Measurements from ENCODE around the gene EYS.

Gene EYS

GRCh38 chr6:63816401-63816981 is 1890.5 kb downstream of the EYS start:
- Histone ChIP-seq H3K9ac (ENCODE audit: low read depth in 1 of 2, low read length in 2 of 2) (no peak overlapping the region), H3K4me3 (ENCODE audit: low read depth in 1 of 2, low read length in 2 of 2) (no peak overlapping the region), H3K36me3 (ENCODE audit: control insufficient read depth in 1 of 2, insufficient read depth in 2 of 2, low read length in 2 of 2) (no peaks in the 10 kb centered on the region), H3K27me3 (ENCODE audit: control insufficient read depth in 1 of 2, insufficient read depth in 2 of 2, low read length in 2 of 2) (no peaks in the 10 kb centered on the region), H3K9me3 (ENCODE audit: control insufficient read depth in 1 of 2, low read length in 2 of 2) (no peaks in the 10 kb centered on the region), H3K27ac (ENCODE audit: low read depth, low read length) (no peak overlapping the region), H3K4me1 (ENCODE audit: control insufficient read depth in 1 of 2, insufficient read depth in 2 of 2, low read length in 2 of 2) (peaks cover 3 to 5% of the 10 kb centered on the region in 2 donors)

- Histone ChIP-seq H3K36me3 (ENCODE audit: control insufficient read depth in 1 of 2, insufficient read depth in 2 of 2, low read length in 2 of 2) (no peaks in the 10 kb centered on the region), H3K27ac (ENCODE audit: low read depth, low read length) (no peak overlapping the region), H3K9ac (ENCODE audit: low read depth in 1 of 2, low read length in 2 of 2) (no peak overlapping the region), H3K4me1 (ENCODE audit: control insufficient read depth in 1 of 2, insufficient read depth in 2 of 2, low read length in 2 of 2) (peaks cover 3 to 5% of the 10 kb centered on the region in 2 donors), H3K9me3 (ENCODE audit: control insufficient read depth in 1 of 2, low read length in 2 of 2) (no peaks in the 10 kb centered on the region), H3K27me3 (ENCODE audit: control insufficient read depth in 1 of 2, insufficient read depth in 2 of 2, low read length in 2 of 2) (no peaks in the 10 kb centered on the region), H3K4me3 (ENCODE audit: low read depth in 1 of 2, low read length in 2 of 2) (no peak overlapping the region)
Measured at GRCh38 chr6:63814459-63814858, 1892.6 kb downstream of the EYS start.

GRCh38 chr6:63813566-63814120 is 1893.4 kb downstream of the EYS start:
- no peak overlapping the region for H3K4me3 ChIP-seq (ENCODE audit: low read depth in 1 of 2, low read length in 2 of 2)
- peaks cover 3 to 5% of the 10 kb centered on the region in 2 donors for H3K4me1 ChIP-seq (ENCODE audit: control insufficient read depth in 1 of 2, insufficient read depth in 2 of 2, low read length in 2 of 2)
- no peak overlapping the region for H3K9ac ChIP-seq (ENCODE audit: low read depth in 1 of 2, low read length in 2 of 2)
- H3K27me3 ChIP-seq (ENCODE audit: control insufficient read depth in 1 of 2, insufficient read depth in 2 of 2, low read length in 2 of 2) = no peaks in the 10 kb centered on the region
- H3K27ac ChIP-seq (ENCODE audit: low read depth, low read length) = no peak overlapping the region
- no peaks in the 10 kb centered on the region for H3K9me3 ChIP-seq (ENCODE audit: control insufficient read depth in 1 of 2, low read length in 2 of 2)
- H3K36me3 ChIP-seq (ENCODE audit: control insufficient read depth in 1 of 2, insufficient read depth in 2 of 2, low read length in 2 of 2) = no peaks in the 10 kb centered on the region

GRCh38 chr6:63808576-63808975 is 1898.5 kb downstream of the EYS start:
- Histone ChIP-seq H3K9ac (ENCODE audit: low read depth in 1 of 2, low read length in 2 of 2) (no peak overlapping the region), H3K4me3 (ENCODE audit: low read depth in 1 of 2, low read length in 2 of 2) (no peak overlapping the region), H3K9me3 (ENCODE audit: control insufficient read depth in 1 of 2, low read length in 2 of 2) (no peaks in the 10 kb centered on the region), H3K36me3 (ENCODE audit: control insufficient read depth in 1 of 2, insufficient read depth in 2 of 2, low read length in 2 of 2) (no peaks in the 10 kb centered on the region), H3K27ac (ENCODE audit: low read depth, low read length) (no peak overlapping the region), H3K27me3 (ENCODE audit: control insufficient read depth in 1 of 2, insufficient read depth in 2 of 2, low read length in 2 of 2) (no peaks in the 10 kb centered on the region), H3K4me1 (ENCODE audit: control insufficient read depth in 1 of 2, insufficient read depth in 2 of 2, low read length in 2 of 2) (peaks cover 7 to 24% of the 10 kb centered on the region in 2 donors)

- no peak overlapping the region for H3K9ac ChIP-seq (ENCODE audit: low read depth in 1 of 2, low read length in 2 of 2)
- H3K9me3 ChIP-seq (ENCODE audit: control insufficient read depth in 1 of 2, low read length in 2 of 2) = no peaks in the 10 kb centered on the region
- no peaks in the 10 kb centered on the region for H3K27me3 ChIP-seq (ENCODE audit: control insufficient read depth in 1 of 2, insufficient read depth in 2 of 2, low read length in 2 of 2)
- no peaks in the 10 kb centered on the region for H3K36me3 ChIP-seq (ENCODE audit: control insufficient read depth in 1 of 2, insufficient read depth in 2 of 2, low read length in 2 of 2)
- H3K27ac ChIP-seq (ENCODE audit: low read depth, low read length) = no peak overlapping the region
- H3K4me1 ChIP-seq (ENCODE audit: control insufficient read depth in 1 of 2, insufficient read depth in 2 of 2, low read length in 2 of 2) = peaks cover 7 to 27% of the 10 kb centered on the region in 2 donors
- H3K4me3 ChIP-seq (ENCODE audit: low read depth in 1 of 2, low read length in 2 of 2) = no peak overlapping the region
Measured at GRCh38 chr6:63807056-63807455, 1900.0 kb downstream of the EYS start.

- Histone ChIP-seq H3K9me3 (ENCODE audit: control insufficient read depth in 1 of 2, low read length in 2 of 2) (no peaks in the 10 kb centered on the region), H3K27me3 (ENCODE audit: control insufficient read depth in 1 of 2, insufficient read depth in 2 of 2, low read length in 2 of 2) (no peaks in the 10 kb centered on the region), H3K4me3 (ENCODE audit: low read depth in 1 of 2, low read length in 2 of 2) (no peak overlapping the region), H3K9ac (ENCODE audit: low read depth in 1 of 2, low read length in 2 of 2) (no peak overlapping the region), H3K27ac (ENCODE audit: low read depth, low read length) (no peak overlapping the region), H3K4me1 (ENCODE audit: control insufficient read depth in 1 of 2, insufficient read depth in 2 of 2, low read length in 2 of 2) (peaks cover 7 to 27% of the 10 kb centered on the region in 2 donors), H3K36me3 (ENCODE audit: control insufficient read depth in 1 of 2, insufficient read depth in 2 of 2, low read length in 2 of 2) (no peaks in the 10 kb centered on the region)
Measured at GRCh38 chr6:63806573-63806913, 1900.5 kb downstream of the EYS start.

- no peak overlapping the region for H3K9ac ChIP-seq (ENCODE audit: low read depth in 1 of 2, low read length in 2 of 2)
- peak overlapping the region; percentile 45 for H3K27ac ChIP-seq (ENCODE audit: low read depth, low read length)
- H3K4me1 ChIP-seq (ENCODE audit: control insufficient read depth in 1 of 2, insufficient read depth in 2 of 2, low read length in 2 of 2) = peaks cover 7 to 27% of the 10 kb centered on the region in 2 donors
- H3K9me3 ChIP-seq (ENCODE audit: control insufficient read depth in 1 of 2, low read length in 2 of 2) = no peaks in the 10 kb centered on the region
- H3K27me3 ChIP-seq (ENCODE audit: control insufficient read depth in 1 of 2, insufficient read depth in 2 of 2, low read length in 2 of 2) = no peaks in the 10 kb centered on the region
- peak overlapping the region; percentile 38 to 50 for H3K4me3 ChIP-seq (ENCODE audit: low read depth in 1 of 2, low read length in 2 of 2)
- no peaks in the 10 kb centered on the region for H3K36me3 ChIP-seq (ENCODE audit: control insufficient read depth in 1 of 2, insufficient read depth in 2 of 2, low read length in 2 of 2)
Measured at GRCh38 chr6:63805808-63806572, 1901.0 kb downstream of the EYS start.

- H3K27ac ChIP-seq (ENCODE audit: low read depth, low read length) = peak overlapping the region; percentile 45
- H3K27me3 ChIP-seq (ENCODE audit: control insufficient read depth in 1 of 2, insufficient read depth in 2 of 2, low read length in 2 of 2) = no peaks in the 10 kb centered on the region
- H3K9me3 ChIP-seq (ENCODE audit: control insufficient read depth in 1 of 2, low read length in 2 of 2) = no peaks in the 10 kb centered on the region
- no peak overlapping the region for H3K9ac ChIP-seq (ENCODE audit: low read depth in 1 of 2, low read length in 2 of 2)
- peak overlapping the region; percentile 38 to 50 for H3K4me3 ChIP-seq (ENCODE audit: low read depth in 1 of 2, low read length in 2 of 2)
- H3K36me3 ChIP-seq (ENCODE audit: control insufficient read depth in 1 of 2, insufficient read depth in 2 of 2, low read length in 2 of 2) = no peaks in the 10 kb centered on the region
- peaks cover 7 to 27% of the 10 kb centered on the region in 2 donors for H3K4me1 ChIP-seq (ENCODE audit: control insufficient read depth in 1 of 2, insufficient read depth in 2 of 2, low read length in 2 of 2)
Measured at GRCh38 chr6:63805345-63805744, 1901.7 kb downstream of the EYS start.

- Histone ChIP-seq H3K9ac (ENCODE audit: low read depth in 1 of 2, low read length in 2 of 2) (no peak overlapping the region), H3K36me3 (ENCODE audit: control insufficient read depth in 1 of 2, insufficient read depth in 2 of 2, low read length in 2 of 2) (no peaks in the 10 kb centered on the region), H3K4me1 (ENCODE audit: control insufficient read depth in 1 of 2, insufficient read depth in 2 of 2, low read length in 2 of 2) (peaks cover 7 to 27% of the 10 kb centered on the region in 2 donors), H3K4me3 (ENCODE audit: low read depth in 1 of 2, low read length in 2 of 2) (peak overlapping the region in 1 of 2 donors; percentile 41), H3K9me3 (ENCODE audit: control insufficient read depth in 1 of 2, low read length in 2 of 2) (no peaks in the 10 kb centered on the region), H3K27ac (ENCODE audit: low read depth, low read length) (no peak overlapping the region), H3K27me3 (ENCODE audit: control insufficient read depth in 1 of 2, insufficient read depth in 2 of 2, low read length in 2 of 2) (no peaks in the 10 kb centered on the region)
Measured at GRCh38 chr6:63804381-63804956, 1902.6 kb downstream of the EYS start.

- Histone ChIP-seq H3K9ac (ENCODE audit: low read depth in 1 of 2, low read length in 2 of 2) (no peak overlapping the region), H3K27me3 (ENCODE audit: control insufficient read depth in 1 of 2, insufficient read depth in 2 of 2, low read length in 2 of 2) (no peaks in the 10 kb centered on the region), H3K27ac (ENCODE audit: low read depth, low read length) (no peak overlapping the region), H3K4me1 (ENCODE audit: control insufficient read depth in 1 of 2, insufficient read depth in 2 of 2, low read length in 2 of 2) (peaks cover 7 to 27% of the 10 kb centered on the region in 2 donors), H3K9me3 (ENCODE audit: control insufficient read depth in 1 of 2, low read length in 2 of 2) (no peaks in the 10 kb centered on the region), H3K36me3 (ENCODE audit: control insufficient read depth in 1 of 2, insufficient read depth in 2 of 2, low read length in 2 of 2) (no peaks in the 10 kb centered on the region), H3K4me3 (ENCODE audit: low read depth in 1 of 2, low read length in 2 of 2) (no peak overlapping the region)
Measured at GRCh38 chr6:63803371-63803770, 1903.7 kb downstream of the EYS start.
